Renal cortex interstitium (tissue), 11 donors: ENCODE data around the gene THSD7B. TPM values are rescaled to one million over a fixed set of nuclear protein-coding genes. Genes with fewer than 3 reads are reported as not detected.
"Not testable (repeated sequence)": the region's sequence is repeated elsewhere in the genome, so short reads cannot be mapped to it uniquely, and the experiment has no call there.

Source experiments
- DNase-seq, 11 donors: peaks; one replicate each; pipeline ENCODE4 v3.0.0-alpha.2; 2013; ENCODE audit warnings: low read depth in 9 of 11, low spot score in 4 of 11; ENCODE audit errors: extremely low read depth in 1 of 11
- polyA plus RNA-seq, 3 donors: library from polyadenylated mRNA; unstranded; fragments of 120-200 nt; gene quantifications; one replicate each; pipeline ENCODE4 v1.2.1, GENCODE V29; 2013; ENCODE audit not compliant: insufficient read length in 3 of 3

The THSD7B gene
- polyA plus RNA-seq, 3 donors = 2.5 to 5.6 (median 2.9) TPM

DNA sequence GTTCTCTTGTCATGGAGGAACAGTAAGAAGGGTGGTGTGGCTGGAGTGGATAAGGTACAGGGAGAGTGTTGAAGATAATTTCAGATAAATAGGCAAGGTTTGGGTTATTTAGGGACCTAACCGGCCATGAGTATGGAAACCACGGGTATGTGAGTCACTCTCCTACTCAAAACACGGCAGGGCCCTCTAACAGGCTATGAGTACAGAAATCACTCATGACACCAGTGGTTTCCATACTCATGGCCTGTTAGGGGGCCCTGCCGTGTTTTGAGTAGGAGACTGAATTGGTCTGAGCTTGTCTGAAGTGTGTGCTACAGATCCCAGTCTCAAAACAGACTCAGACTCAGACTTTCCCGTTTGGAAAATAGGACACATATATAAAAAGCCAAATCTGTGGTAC lies 770.6 kb downstream of the THSD7B start:
- no peak for DNase-seq

DNA sequence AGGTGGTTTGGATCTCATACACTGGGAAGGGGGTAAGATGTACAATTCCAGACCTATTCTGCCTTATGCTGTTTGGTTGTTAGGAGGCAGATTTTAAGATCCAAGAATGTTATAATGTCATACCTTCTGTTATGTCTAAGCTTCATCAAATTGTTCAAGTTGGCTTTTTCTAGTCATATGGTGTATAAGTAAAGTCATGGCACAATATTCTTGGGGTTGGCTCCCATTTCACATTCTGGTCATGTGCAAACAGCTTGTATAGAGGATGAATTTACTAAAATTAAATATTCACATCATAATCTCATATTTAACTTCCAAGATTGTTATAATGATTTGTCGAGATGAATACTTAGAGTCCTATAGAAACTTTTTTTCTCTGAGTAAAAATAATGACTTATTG lies 774.0 kb downstream of the THSD7B start:
- no peak for DNase-seq

DNA sequence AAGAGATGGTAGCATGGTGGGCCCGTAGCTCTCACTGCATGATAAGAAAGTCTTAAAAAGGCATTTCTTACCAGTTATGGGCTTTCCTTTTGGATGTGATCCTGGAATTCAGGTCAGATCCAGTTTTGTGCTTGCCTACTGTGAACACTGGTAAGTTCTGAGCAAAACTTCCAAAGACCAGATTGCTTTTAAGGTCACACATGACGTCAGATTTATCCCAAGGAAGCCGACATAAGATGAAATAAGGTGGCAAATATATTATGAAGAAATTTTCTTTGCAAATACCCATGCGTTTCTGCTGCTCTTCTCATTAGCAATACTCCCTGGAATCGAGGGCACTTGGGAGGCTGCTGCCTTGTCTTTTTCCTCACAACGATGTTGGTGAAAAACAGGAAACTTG lies 782.5 kb downstream of the THSD7B start:
- no peak for DNase-seq

DNA sequence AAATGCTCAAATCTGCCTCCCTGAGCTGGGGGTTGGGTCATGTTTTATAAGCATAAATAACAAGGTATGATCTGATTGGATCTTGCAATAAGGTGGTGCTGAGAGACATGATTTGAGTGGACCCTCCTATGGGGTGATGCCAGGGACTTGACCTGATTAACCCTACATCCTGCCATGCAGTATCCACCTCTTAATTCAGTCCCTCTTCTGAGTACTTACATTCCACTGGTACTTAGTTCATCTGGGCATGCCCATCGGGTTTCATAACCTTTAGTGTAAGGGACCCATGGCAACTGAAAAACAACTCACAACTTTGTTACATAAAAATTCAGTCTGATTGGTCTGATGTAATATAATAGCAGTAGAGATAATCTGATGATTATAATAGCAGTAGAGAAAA lies 801.0 kb downstream of the THSD7B start:
- DNase-seq = no peak

DNA sequence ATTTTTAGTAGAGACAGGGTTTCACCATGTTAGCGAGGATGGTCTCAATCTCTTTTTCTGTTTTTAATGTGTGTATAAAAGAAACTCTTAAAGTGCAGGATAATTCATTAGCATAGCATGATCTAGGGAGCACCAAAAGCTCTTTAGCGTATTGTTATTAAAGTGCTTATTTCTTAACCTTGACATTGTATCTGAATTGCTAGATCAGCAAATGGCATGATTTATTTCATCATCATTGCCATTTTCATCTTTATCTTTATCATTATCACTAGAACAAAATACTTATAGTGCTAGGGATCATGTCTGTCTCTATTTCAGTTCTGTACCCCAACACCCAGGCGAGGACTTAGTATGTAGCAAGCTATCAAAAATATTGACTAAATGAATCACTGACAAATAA lies 805.1 kb downstream of the THSD7B start:
- DNase-seq = no peak

DNA sequence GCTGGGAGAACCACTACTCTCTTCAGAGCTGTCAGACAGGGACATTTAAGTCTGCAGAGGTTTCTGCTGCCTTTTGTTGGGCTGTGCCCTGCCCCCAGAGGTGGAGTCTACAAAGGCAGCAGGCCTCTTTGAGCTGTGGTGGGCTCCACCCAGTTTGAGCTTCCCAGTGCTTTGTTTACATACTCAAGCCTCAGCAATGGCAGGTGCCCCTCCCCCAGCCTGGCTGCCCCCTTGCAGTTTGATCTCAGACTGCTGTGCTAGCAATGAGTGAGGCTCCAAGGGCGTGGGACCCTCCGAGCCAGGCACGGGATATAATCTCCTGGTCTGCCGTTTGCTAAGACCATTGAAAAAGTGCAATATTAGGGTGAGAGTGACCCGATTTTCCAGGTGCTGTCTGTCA lies 822.5 kb downstream of the THSD7B start:
- DNase-seq = not testable (repeated sequence)

DNA sequence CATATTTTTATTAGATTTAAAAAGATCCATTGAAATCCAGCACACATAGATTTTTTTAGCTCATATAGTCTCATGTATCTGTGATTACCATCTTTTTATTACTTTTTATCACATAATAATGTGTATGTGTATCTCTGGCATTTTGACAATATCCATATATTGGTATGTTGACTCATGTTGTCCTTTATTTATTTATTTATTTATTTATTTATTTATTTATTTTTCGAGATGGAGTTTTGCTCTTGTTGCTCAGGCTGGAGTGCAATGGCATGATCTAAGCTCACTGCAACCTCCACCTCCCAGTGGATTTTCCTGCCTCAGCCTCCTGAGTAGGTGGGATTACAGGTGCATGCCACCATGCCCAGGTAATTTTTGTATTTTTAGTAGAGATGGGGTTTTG lies 823.2 kb downstream of the THSD7B start:
- DNase-seq = not testable (repeated sequence)

DNA sequence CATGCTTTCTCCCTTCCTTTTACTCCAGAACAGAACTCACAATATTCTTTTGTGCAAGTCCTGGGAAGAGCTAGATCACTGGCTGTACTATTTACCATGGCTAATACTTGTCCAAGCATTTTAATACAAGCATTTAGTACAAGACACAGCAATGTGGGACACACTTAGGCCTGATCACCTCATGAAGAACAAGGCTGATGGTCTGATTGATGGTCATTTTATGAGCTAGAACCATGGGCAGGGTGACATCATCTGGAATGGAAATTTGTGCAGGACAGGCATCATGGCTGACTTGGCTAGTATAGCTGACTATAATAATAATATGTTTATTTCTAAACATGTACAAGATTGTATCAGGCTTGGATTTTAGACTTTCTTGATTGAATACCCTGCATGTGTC lies 824.8 kb downstream of the THSD7B start:
- DNase-seq = no peak

DNA sequence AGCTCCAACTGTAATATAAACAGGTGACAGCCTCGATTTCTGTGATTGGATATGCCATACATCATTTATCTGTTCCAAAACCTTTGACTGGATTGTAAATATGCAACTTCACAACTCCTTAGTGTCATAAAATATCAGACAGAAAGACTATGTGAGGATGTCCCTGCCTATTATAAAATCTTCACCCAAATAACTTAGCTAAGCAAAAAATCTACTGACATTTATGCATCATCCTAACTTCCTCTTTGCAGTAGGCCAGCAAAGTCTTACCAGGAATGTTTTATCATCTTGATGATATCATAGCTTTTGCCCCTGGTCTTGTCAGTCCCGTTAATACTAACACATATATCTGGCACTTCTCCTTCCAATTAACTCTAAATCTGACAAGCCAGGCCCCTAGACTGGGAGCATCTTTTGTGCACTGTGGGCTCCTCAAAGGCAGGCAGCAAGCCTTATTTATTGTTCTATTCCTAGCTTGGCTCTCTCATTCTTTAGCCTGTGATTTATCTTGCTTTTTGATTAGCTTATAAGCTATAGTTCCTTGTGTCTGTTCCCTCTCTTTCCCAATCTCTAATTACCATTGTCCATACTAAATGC lies 842.5 kb downstream of the THSD7B start:
- DNase-seq = no peak

DNA sequence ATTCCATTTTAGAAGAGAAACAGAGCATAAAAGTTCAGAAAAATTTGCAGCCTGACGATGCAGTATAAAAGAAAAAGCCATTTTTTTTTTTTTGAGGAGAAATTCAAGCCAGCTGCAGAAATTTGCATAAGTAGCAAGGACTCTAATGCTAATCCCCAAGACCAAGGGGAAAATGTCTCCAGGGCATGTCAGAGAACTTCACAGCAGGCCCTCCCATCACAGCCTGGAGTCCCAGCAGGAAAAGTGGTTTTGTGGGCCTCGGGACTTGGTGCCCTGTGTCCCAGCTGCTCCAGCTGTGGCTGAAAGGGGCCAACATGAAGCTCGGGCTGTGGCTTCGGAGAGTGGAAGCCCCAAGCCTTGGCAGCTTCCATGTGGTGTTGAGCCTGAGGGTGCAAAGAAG lies 873.6 kb downstream of the THSD7B start:
- no peak for DNase-seq

DNA sequence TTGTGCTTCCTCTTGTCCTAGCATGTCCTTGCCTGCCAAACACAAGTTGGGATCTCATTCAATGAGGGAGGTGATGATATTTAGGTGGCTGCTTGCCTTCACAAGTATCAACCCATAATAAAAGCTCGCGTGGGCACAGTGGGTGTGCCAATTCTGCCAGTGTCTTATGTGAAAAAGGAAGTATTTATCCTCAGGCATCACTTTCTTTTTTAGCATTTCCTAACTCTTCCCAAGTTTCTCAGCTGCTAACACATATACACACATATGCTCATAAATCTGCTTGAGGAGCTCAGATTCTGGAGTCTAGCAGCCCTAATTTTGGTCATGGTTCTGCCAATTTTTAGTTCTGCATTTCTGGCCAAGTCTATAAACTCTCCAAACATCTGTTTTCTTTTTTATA lies 879.4 kb downstream of the THSD7B start:
- DNase-seq = no peak

DNA sequence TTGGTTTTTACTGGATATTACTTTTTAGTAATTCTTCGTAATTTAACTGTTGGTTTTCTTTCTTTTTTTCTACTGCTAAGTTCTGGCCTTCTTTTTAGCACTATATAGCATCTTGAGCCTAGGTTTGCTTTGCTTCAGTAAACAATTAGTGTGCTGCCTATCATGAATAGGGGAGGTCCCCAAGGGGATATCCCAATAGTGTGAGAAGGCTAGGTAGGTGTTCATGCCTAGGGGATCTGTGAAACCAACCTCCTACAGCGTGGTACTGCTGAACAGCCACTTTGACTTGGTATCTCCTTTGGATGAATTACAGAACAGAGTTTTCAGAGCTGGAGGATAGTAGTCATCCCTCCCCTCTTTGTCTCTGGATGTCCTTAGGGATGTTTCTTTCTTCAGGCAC lies 888.7 kb downstream of the THSD7B start:
- DNase-seq = no peak

DNA sequence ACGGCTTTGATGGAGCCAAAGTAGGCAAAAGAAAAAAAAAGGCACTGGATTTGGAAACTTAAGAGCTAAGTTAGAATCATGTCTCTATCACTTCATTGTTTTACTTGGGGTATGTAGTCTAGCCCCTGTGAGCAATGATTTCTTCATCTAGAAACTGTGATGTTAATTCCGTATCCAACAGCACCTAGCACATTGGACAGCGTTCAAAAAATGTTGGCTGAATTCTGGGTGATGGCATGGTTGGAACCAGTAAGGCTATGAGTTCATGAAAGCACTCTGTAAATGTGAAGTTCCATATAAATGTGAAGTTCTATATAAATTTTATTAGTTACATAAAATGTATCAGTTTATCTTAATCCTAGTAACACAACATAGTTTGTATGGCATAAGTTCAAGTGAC lies 890.5 kb downstream of the THSD7B start:
- no peak for DNase-seq

DNA sequence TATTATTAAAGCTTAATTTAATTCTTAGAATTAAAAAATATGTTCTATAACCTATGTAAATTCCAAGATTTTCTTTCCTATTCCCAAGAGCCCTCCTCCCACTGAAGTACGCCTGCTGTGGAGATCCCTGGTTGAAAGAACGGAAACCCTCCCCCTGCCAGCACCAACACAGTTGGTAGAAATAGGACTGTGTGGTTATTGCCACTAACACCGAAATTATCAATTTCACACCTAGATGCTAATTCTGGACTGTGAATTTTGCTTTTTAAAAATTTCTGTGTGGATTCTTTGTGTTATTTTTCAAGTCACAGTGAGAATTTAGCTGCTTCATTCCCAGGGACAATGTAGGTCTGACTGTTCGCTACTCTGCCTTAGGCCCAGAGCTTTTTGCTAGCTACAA lies 893.1 kb downstream of the THSD7B start:
- DNase-seq = no peak

DNA sequence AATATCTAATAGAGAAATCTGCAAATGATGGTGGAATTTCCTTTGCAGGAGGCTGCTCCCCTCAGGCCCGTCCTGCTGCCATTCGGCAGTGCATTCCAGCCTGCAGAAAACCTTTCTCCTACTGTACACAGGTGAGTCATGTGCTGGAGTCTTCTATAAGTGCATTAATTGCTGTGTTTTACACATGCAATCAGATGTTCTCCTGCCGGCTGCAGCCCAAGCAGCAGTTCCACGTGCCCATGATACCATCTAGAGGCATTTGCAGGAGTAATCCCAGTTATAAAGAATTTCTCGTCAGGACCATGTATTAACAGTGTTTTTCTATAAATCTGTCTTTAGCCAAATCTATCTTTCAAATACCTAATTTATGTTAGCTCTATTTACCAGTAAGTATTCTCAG lies 894.3 kb downstream of the THSD7B start:
- peak in 3 of 11 donors; percentile 0 to 7 (median 1) for DNase-seq

DNA sequence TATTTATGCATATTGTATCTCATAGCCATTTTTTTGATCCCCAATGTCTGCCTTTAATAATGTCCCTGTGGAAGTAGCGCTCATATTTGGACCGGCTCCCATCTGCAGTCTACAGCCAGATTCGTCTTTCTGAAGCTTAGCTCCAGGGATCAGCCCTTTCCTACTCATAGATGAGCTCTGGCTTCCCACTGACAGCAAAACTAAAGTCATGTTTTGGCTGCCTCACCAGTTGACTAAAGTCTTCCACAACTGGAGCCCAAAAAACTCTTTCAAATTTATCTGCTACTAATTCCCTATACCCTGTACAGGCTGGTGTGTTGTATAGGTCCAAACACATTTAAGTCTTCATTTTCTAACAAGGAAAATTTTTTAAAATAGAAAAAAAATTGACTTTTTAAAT lies 904.8 kb downstream of the THSD7B start:
- DNase-seq = no peak

DNA sequence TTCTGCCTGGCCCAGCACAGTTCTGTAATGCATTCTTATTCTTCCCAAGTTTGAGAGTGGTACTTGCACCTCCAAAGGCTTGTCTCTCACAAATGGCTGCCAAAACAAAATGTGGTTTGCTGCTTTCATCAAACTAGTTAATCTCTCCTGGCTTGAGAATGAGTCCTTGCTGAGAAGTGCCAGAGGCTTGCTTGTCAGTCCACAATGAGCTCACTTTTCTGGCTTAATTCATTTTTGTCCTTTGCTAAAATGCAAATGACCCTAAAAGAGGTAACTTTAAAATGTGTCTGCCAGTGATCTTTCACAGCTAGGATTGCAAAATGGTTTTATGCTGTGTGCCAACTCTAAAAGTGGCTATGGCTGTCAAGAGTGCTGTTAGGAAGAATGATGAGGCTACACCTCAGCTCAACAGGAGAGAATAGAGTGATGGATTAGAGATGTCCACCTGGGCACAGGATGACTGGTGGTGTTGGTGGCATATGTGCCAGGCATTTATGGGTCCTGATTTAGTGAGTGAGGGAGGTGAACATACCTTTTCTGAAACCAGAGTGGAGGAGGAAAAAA lies 907.7 kb downstream of the THSD7B start:
- DNase-seq = no peak

DNA sequence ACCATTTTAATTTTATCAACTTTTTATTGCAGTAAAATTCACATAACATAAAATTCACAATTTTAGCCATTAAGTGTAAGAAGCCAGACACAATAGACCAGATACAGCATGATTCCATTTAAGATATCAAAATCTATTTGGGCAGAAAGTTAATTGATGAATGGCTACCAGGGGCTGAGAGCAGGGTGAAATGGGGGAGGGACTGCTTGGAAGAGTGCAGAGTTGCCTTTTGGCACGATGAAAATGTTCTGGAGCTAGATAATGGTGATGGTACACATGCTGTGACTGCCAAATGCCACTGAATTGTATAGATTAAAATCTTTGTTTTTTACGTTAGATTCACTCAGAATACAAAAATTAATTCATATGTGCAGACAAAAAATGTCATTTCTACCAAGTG lies 909.6 kb downstream of the THSD7B start:
- DNase-seq = no peak

DNA sequence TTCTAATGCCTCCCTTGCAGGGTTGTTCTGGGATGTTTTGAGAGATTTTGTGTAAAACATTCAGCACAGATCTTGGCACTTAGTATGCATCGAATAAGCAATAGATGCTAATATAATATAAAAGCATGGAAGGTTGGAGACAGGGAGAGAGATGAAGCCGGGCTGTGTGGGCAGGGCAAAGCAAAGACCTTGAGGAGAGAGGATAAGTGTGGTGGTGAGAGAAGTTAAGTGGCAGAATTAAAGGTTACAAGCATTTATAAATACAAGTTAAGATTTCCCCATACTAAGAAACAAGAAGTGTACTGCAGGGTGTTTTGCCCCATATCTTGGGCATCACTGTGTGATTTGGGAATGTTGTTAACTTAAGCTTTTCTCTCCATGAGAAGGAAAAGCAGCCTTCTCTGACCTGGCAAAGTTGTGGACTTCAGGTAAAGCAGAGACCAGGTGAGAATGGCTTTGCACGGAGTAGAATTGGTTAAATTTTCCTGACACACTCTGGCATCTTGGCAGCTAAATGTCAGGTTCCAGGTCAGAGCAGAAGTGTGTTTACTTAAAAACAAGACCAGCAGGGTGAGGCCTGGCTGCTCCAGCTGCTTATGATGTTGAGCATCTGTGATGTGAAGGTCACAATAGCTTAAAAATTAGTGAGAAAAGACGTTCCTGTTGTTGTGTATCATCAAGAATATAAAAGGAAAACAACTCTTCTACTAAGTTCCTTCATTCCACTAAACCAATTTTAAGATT lies 910.4 kb downstream of the THSD7B start:
- no peak for DNase-seq

DNA sequence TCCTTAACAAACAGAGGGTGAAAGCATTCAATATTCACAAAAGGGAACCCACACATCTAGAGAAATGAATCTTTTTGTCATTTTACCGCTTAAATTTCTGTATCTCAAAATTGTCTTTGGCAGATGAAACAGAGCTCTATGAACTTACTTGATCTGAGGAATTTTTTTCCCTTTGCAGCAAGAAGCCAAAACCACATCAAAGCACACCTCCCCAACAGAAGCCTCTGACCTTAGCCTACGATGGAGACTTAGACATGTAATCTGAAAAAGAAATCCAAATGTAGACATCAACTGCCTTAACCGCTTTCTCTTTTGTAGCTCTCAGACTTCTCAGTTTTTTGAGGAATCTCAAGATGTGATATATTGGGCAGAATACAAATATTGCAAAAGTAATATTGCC lies 911.0 kb downstream of the THSD7B start:
- no peak for DNase-seq

DNA sequence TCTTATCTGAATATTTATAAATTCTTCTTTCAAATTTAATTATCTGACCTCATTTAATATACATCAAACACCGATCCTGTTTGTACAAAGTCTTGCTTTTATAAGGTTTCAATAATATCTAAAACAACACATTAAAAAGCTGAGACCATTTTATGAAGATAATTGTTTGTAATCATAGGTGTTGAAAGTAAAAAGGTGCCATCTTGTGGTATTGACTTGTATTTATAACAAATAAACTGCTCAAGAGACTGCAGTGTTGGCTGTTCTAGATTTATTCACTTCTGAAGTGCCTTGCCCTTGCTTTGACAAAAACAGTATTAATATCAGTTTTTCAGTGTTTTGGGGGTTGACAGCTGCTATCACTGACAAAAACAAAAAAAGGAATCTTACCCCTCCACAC lies 912.1 kb downstream of the THSD7B start:
- DNase-seq = no peak
